HepG2 (cell line): ENCODE measurements around the gene MTA3. TPM values are rescaled to one million over a fixed set of nuclear protein-coding genes. Genes with fewer than 3 reads are reported as not detected.
A peak's percentile ranks its signal among the peaks of the same experiment; 100 is the strongest.

ENCODE experiments used
- ATAC-seq: fragments of 200-7000 bp; cut with Tn5 transposase; 3 replicates; pipeline ENCODE4 v1.9.1; 2020; ENCODE audit warnings: mild to moderate bottlenecking, moderate library complexity
- BruUV-seq: library from RNA; stranded (reverse); fragments of 400-500 nt; replicated peaks from 2 replicates; lab custom pipeline; 2021; lab: Mats Ljungman, UMichigan
- CTCF ChIA-PET: fragments of 300-600 bp; formaldehyde crosslinking; extraction: SDS; loops from one replicate; lab custom pipeline; 2021; ENCODE audit warnings: low total read pairs, inconsistent platforms, low intra/inter-chr PET ratio; lab: Yijun Ruan, JAX
- POLR2A ChIA-PET: fragments of 350-600 bp; sonication (Branson Sonifier 250); formaldehyde crosslinking; loops from one replicate; lab custom pipeline; 2020; ENCODE audit warnings: antibody characterized with exemption, inconsistent platforms; lab: Yijun Ruan, JAX
- DNase-seq: peaks from one replicate; pipeline ENCODE4 v3.0.0-alpha.2; 2015; ENCODE audit warnings: low spot score
- FAIRE-seq: peaks from 3 replicates; lab custom pipeline; 2011; peaks lifted over from hg19 to GRCh38; lab: Jason Lieb, UNC
- H2AFZ ChIP-seq: one replicate; pipeline ENCODE4 v1.6.1; 2011; ENCODE audit warnings: low read length, inconsistent platforms
- H3K27ac ChIP-seq: fragments of 300-600 bp; 3 replicates; pipeline ENCODE4 v1.8.0; 2011; ENCODE audit warnings: mixed run types, mild to moderate bottlenecking, mixed read lengths, low read length, inconsistent platforms; ENCODE audit not compliant: insufficient read depth; ENCODE audit errors: extremely low read length
- H3K27me3 ChIP-seq, 2 experiments: fragments of 200-600 bp in 1 of 2; 2 replicates in 1 of 2; 3 replicates in 1 of 2; pipeline versions ENCODE4 v1.6.0 to v1.8.0; 2011; ENCODE audit warnings: low read length in 2 of 2, mild to moderate bottlenecking in 2 of 2, moderate library complexity in 2 of 2, inconsistent platforms in 1 of 2; ENCODE audit not compliant: insufficient read depth in 2 of 2, control insufficient read depth in 1 of 2
- H3K36me3 ChIP-seq, 2 experiments: fragments of 200-600 bp in 1 of 2; replicated peaks in 1 of 2; 2 replicates in 1 of 2; 3 replicates in 1 of 2; pipeline versions ENCODE4 v1.5.1 to v1.8.0; 2011; ENCODE audit warnings: low read length in 2 of 2, inconsistent platforms in 1 of 2; ENCODE audit not compliant: insufficient read depth in 2 of 2, control insufficient read depth in 1 of 2
- H3K4me1 ChIP-seq: 2 replicates; pipeline ENCODE4 v1.5.1; 2012; ENCODE audit warnings: low read length, inconsistent platforms; ENCODE audit not compliant: insufficient read depth
- H3K4me2 ChIP-seq: 2 replicates; pipeline ENCODE4 v1.6.0; 2011; ENCODE audit warnings: low read depth, low read length, inconsistent platforms
- H3K4me3 ChIP-seq, 3 experiments: fragments of 200-600 bp in 1 of 3; sonication (generic), shearing (Covaris generic) in 1 of 3; replicated peaks in 1 of 3; 2 replicates each; pipeline ENCODE4 v1.5.1; 2011 to 2016; ENCODE audit warnings: low read length in 3 of 3, inconsistent platforms in 2 of 3, low read depth in 2 of 3, mild to moderate bottlenecking in 2 of 3, control low read depth in 1 of 3, mixed read lengths in 1 of 3; ENCODE audit not compliant: insufficient read depth in 1 of 3
- H3K79me2 ChIP-seq: one replicate; pipeline ENCODE4 v1.6.1; 2011; ENCODE audit warnings: low read length, inconsistent platforms; ENCODE audit not compliant: insufficient read depth
- H3K9ac ChIP-seq: 2 replicates; pipeline ENCODE4 v1.6.0; 2011; ENCODE audit warnings: mild to moderate bottlenecking, low read depth, low read length, inconsistent platforms; ENCODE audit not compliant: insufficient read depth
- H3K9me3 ChIP-seq: 2 replicates; pipeline ENCODE4 v1.5.1; 2012; ENCODE audit warnings: mild to moderate bottlenecking, low read length
- H4K20me1 ChIP-seq: 2 replicates; pipeline ENCODE4 v1.6.0; 2011; ENCODE audit warnings: inconsistent platforms, mild to moderate bottlenecking, low read length, moderate library complexity; ENCODE audit not compliant: insufficient read depth
- AGO2 ChIP-seq: fragments of 200-400 bp; formaldehyde crosslinking; optimal IDR thresholded peaks from 2 replicates; pipeline ENCODE3; 2017; ENCODE audit warnings: mild to moderate bottlenecking, low read depth, low read length, moderate library complexity
- HOXA7 ChIP-seq: sonication (generic); formaldehyde crosslinking; IDR thresholded peaks from 2 replicates; pipeline ENCODE4 v1.8.1; 2022; ENCODE audit warnings: mild to moderate bottlenecking, missing genetic modification reagents, moderate library complexity
- KDM5B ChIP-seq: sonication (generic); formaldehyde crosslinking; IDR thresholded peaks from 2 replicates; pipeline ENCODE4 v1.4.0; 2020; ENCODE audit warnings: missing genetic modification reagents, mild to moderate bottlenecking, borderline replicate concordance
- MBNL3 ChIP-seq: fragments of 250-450 bp; sonication (Bioruptor Pico); conservative IDR thresholded peaks from 2 replicates; pipeline ENCODE4 v1.8.0; 2022; ENCODE audit warnings: mild to moderate bottlenecking, inconsistent platforms
- MTA1 ChIP-seq: sonication (generic); formaldehyde crosslinking; IDR thresholded peaks from 2 replicates; pipeline ENCODE4 v1.4.0; 2020; ENCODE audit warnings: missing genetic modification reagents, mild to moderate bottlenecking, borderline replicate concordance
- NFE2L1 ChIP-seq: sonication (generic); formaldehyde crosslinking; IDR thresholded peaks from 2 replicates; pipeline ENCODE4 v1.4.0; 2020; ENCODE audit warnings: missing genetic modification reagents, mild to moderate bottlenecking, borderline replicate concordance
- PAF1 ChIP-seq: IDR thresholded peaks from 2 replicates; pipeline ENCODE4 v1.6.1; 2016; ENCODE audit warnings: missing genetic modification reagents, missing compliant biosample characterization
- TRIM24 ChIP-seq: sonication (generic); formaldehyde crosslinking; IDR thresholded peaks from 2 replicates; pipeline ENCODE4 v1.8.0; 2022; ENCODE audit warnings: mild to moderate bottlenecking, missing genetic modification reagents
- ZC3H13 ChIP-seq: sonication (generic); formaldehyde crosslinking; IDR thresholded peaks from 2 replicates; pipeline ENCODE4 v1.8.1; 2023; ENCODE audit warnings: mild to moderate bottlenecking, missing genetic modification reagents, moderate library complexity
- ZFP41 ChIP-seq: sonication (generic); formaldehyde crosslinking; IDR thresholded peaks from 2 replicates; pipeline ENCODE4 v1.4.0; 2020; ENCODE audit warnings: mild to moderate bottlenecking, missing genetic modification reagents, borderline replicate concordance
- ZNF331 ChIP-seq: sonication (generic); formaldehyde crosslinking; IDR thresholded peaks from 2 replicates; pipeline ENCODE4 v1.4.0; 2020; ENCODE audit warnings: missing genetic modification reagents
- WGBS: methylation state at CpG from one replicate; pipeline ENCODE4 v1.1.6; 2017; ENCODE audit warnings: low lambda C conversion rate; 5-methylcytosine and 5-hydroxymethylcytosine counted together
- in situ Hi-C: cut with HindIII; loops from 2 replicates; pipeline ENCODE4 v1.10.0; 2017; ENCODE audit warnings: low pct_unique_long_range_greater_than_20kb; ENCODE audit not compliant: extremely low pct_ligation_motif_present
- intact Hi-C: fragments of 100-400 bp; cut with micrococcal nuclease; formaldehyde crosslinking; loops from one replicate; pipeline ENCODE4 v1.10.0; 2022; ENCODE audit not compliant: unreplicated experiment
- polyA plus RNA-seq, 8 experiments: library from polyadenylated mRNA; depleted of rRNA in 3 of 8; stranded (reverse) in 7 of 8; unstranded in 1 of 8; fragments of >200 nt; fragmentation: Illumina TruSeq in 4 of 8; extraction: Trizol in 4 of 8; gene quantifications; 2 replicates each; pipeline versions ENCODE4 v1.2.1 to v1.2.3, GENCODE V29; 2011 to 2016; ENCODE audit warnings: low read depth in 4 of 8, missing spikeins in 1 of 8, mixed read lengths in 1 of 8; ENCODE audit not compliant: insufficient read depth in 1 of 8
- total RNA-seq, 5 experiments: library from RNA; depleted of rRNA; stranded (reverse); fragments of >200 nt; fragmentation: Illumina TruSeq; extraction: Trizol; gene quantifications; 2 replicates each; pipeline ENCODE4 v1.2.3, GENCODE V29; 2016; ENCODE audit warnings: low read depth in 1 of 5
- TF ChIP-seq, protein P1 (sequence below): sonication (generic); formaldehyde crosslinking; IDR thresholded peaks from 2 replicates; pipeline ENCODE4 v1.4.0; 2020; ENCODE audit warnings: mild to moderate bottlenecking, missing genetic modification reagents
- TF ChIP-seq, protein P2 (sequence below): sonication (generic); formaldehyde crosslinking; IDR thresholded peaks from 2 replicates; pipeline ENCODE4 v1.5.1; 2020; ENCODE audit warnings: mild to moderate bottlenecking, missing genetic modification reagents, moderate library complexity
- TF ChIP-seq, protein P3 (sequence below): sonication (generic); formaldehyde crosslinking; IDR thresholded peaks from 2 replicates; pipeline ENCODE4 v1.4.0; 2020; ENCODE audit warnings: missing genetic modification reagents

The MTA3 gene
- total and polyA plus RNA-seq, 2 of the 13 experiments (the other 11 are each of a cell fraction or from before 2014, with no cell fraction given), result 48.8 to 77.8 TPM

DNA sequence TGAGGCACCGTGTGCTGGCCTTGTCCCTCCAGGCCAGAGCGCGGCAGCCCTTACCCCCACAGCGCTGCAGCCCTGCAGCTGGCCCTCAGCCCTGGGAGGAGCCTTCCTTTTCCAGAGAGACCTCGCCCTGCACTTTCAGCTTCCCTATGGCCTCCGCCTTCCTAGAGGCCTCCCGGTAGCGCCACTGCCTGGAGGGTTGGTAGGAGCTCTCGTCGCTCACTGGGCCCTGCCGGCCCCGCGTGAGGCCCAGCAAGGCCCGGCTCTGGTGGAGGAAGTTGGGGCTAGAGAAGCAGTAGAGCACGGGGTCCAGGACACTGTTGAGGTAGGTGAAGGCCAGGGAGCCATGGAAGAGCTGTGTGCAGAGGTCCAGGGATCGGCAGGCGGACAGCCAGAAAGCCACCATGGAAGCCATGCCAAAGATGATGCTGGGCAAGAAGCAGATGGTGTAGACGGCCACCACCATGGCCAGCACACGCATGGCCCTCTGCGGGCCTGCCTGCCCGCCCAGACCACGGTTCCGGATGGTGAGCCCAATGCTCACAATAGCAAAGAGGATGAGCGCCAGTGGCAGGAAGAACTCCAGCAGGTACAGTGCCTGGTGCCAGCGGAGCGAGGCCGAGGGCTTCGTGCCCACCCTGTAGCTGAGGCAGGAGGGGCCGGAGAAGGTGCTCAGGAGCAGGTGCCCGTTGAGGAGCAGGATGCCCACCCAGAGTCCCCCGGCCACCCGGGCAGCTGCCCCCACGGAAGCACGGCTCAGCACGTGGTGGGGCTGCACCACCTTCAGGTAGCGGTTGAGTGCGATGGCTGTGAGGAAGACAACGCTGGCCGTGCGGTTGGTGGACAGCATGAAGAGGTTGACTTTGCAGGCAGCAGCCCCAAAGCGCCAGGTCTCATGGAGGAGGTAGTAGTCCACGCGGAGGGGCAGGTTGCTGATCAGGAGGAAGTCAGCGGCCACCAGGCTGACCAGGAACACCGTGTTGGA is 194.7 kb downstream of the MTA3 start:
- FAIRE-seq, result no peak
- H3K36me3 ChIP-seq, result no peaks in the 10 kb centered on the region; a peak in 2 of 5 replicates
- H4K20me1 ChIP-seq, result no peaks in the 10 kb centered on the region
- H3K4me2 ChIP-seq, result no peak overlapping the region
- 94% methylated on average over 45 of the region's 45 CpGs for WGBS
- H3K27ac ChIP-seq, result no peak overlapping the region
- no peaks in the 10 kb centered on the region for H3K27me3 ChIP-seq
- ChIA-PET POLR2A (interaction anchor here (1.0 kb wide), 1 partner anchor 22 kb away, joined by 3 read pairs; no protein-coding TSS in a partner anchor), CTCF (no interaction called here)
- in situ Hi-C loops (no loop called here), intact Hi-C loops (no loop called here)
- ATAC-seq, result no peak
- no peak overlapping the region for H3K4me3 ChIP-seq
- DNase-seq, result no peak
- H3K79me2 ChIP-seq, result no peaks in the 10 kb centered on the region
- H3K9ac ChIP-seq, result no peak overlapping the region
- no TSS peak for BruUV-seq
- no peaks in the 10 kb centered on the region for H3K9me3 ChIP-seq
- peak; percentile 72 for TF ChIP-seq AGO2
- TF ChIP-seq NFE2L1 (CRISPR knock-in tag), result 0 out of 2 replicates have a peak, but pooled peaks have one; percentile 3
- TF ChIP-seq, protein P1, sequence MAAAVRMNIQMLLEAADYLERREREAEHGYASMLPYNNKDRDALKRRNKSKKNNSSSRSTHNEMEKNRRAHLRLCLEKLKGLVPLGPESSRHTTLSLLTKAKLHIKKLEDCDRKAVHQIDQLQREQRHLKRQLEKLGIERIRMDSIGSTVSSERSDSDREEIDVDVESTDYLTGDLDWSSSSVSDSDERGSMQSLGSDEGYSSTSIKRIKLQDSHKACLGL, result no peak
- TF ChIP-seq ZNF331 (CRISPR knock-in tag), result no peak
- no peak for TF ChIP-seq ZFP41 (CRISPR knock-in tag)
- TF ChIP-seq MTA1 (CRISPR knock-in tag), result no peak
- TF ChIP-seq HOXA7 (CRISPR knock-in tag), result 0 out of 2 replicates have a peak, but pooled peaks have one; percentile 30
- peak; percentile 21; the same call in 1 of the 2 replicates for TF ChIP-seq KDM5B (CRISPR knock-in tag)
- 0 out of 2 replicates have a peak, but pooled peaks have one; percentile 24 for TF ChIP-seq PAF1 (CRISPR knock-in tag)
- TF ChIP-seq MBNL3 (CRISPR knock-in tag), result no peak
- TF ChIP-seq, protein P2, sequence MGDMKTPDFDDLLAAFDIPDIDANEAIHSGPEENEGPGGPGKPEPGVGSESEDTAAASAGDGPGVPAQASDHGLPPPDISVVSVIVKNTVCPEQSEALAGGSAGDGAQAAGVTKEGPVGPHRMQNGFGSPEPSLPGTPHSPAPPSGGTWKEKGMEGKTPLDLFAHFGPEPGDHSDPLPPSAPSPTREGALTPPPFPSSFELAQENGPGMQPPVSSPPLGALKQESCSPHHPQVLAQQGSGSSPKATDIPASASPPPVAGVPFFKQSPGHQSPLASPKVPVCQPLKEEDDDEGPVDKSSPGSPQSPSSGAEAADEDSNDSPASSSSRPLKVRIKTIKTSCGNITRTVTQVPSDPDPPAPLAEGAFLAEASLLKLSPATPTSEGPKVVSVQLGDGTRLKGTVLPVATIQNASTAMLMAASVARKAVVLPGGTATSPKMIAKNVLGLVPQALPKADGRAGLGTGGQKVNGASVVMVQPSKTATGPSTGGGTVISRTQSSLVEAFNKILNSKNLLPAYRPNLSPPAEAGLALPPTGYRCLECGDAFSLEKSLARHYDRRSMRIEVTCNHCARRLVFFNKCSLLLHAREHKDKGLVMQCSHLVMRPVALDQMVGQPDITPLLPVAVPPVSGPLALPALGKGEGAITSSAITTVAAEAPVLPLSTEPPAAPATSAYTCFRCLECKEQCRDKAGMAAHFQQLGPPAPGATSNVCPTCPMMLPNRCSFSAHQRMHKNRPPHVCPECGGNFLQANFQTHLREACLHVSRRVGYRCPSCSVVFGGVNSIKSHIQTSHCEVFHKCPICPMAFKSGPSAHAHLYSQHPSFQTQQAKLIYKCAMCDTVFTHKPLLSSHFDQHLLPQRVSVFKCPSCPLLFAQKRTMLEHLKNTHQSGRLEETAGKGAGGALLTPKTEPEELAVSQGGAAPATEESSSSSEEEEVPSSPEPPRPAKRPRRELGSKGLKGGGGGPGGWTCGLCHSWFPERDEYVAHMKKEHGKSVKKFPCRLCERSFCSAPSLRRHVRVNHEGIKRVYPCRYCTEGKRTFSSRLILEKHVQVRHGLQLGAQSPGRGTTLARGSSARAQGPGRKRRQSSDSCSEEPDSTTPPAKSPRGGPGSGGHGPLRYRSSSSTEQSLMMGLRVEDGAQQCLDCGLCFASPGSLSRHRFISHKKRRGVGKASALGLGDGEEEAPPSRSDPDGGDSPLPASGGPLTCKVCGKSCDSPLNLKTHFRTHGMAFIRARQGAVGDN (CRISPR knock-in tag), result peak; percentile 8; the same call in 1 of the 2 replicates
- TF ChIP-seq TRIM24, result no peak
- TF ChIP-seq, protein P3, sequence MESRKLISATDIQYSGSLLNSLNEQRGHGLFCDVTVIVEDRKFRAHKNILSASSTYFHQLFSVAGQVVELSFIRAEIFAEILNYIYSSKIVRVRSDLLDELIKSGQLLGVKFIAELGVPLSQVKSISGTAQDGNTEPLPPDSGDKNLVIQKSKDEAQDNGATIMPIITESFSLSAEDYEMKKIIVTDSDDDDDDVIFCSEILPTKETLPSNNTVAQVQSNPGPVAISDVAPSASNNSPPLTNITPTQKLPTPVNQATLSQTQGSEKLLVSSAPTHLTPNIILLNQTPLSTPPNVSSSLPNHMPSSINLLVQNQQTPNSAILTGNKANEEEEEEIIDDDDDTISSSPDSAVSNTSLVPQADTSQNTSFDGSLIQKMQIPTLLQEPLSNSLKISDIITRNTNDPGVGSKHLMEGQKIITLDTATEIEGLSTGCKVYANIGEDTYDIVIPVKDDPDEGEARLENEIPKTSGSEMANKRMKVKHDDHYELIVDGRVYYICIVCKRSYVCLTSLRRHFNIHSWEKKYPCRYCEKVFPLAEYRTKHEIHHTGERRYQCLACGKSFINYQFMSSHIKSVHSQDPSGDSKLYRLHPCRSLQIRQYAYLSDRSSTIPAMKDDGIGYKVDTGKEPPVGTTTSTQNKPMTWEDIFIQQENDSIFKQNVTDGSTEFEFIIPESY, result peak; percentile 94
- TF ChIP-seq ZC3H13 (CRISPR knock-in tag), result peak; percentile 83; the same call in 1 of the 2 replicates
- no peak overlapping the region for H2AFZ ChIP-seq
- H3K4me1 ChIP-seq, result no peaks in the 10 kb centered on the region
